Retinal pigment epithelial cell (primary cell): ENCODE measurements around the gene FAM186B.

ENCODE experiments used
- DNase-seq: peaks from one replicate; pipeline ENCODE4 v3.0.0-alpha.2; 2010; ENCODE audit warnings: low read depth
- H3K4me3 ChIP-seq: 2 replicates; pipeline ENCODE4 v1.5.1; 2011; ENCODE audit warnings: mild to moderate bottlenecking, low read length, control low read depth, moderate library complexity
- CTCF ChIP-seq: conservative IDR thresholded peaks from 2 replicates; pipeline ENCODE4 v1.5.1; 2011; ENCODE audit warnings: low read depth, low read length, control low read depth, inconsistent platforms

The FAM186B gene

GRCh38 chr12:49647827-49648711 is 42.6 kb upstream of the FAM186B start:
- DNase-seq: no peak
- TF ChIP-seq CTCF: no peak
- no peak overlapping the region for H3K4me3 ChIP-seq

DNA sequence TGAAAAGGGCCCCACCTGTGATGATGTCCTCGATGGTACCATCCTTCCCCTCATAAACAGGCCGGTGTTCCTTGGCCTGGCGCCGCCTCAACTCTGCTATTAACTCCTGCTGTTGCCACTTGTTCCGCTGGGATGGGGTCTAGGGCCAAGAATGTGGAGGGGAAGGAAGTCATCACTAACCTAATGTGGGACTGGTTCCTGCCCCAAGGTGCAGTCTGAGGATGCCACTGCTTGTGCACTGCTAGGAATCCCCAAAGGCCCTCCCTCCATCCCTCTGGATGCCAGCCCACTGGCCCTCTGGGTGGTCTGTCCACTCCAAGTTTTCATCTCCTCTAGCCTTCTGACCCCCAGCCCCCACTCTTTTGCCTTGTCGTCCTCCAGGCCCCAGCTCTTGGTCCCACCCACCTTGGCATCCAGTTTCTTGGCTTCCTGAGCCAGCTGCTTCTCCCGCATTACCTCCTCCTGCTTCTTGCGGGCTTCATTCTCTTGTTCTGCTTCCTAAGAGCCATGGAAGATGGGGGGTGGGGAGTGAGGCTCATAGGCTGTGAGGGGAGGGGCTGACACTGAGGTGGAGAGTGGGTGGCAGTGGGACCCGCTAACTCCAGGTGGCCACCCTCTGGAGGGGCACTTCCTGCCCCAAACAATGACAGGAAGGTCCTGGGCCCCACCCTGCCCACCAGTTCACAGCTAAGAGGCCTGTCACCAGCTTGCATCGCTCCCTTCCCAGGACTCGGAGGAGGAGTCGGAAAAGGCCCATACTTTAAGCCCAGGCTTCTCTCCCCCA is 41.6 kb upstream of the FAM186B start:
- TF ChIP-seq CTCF: no peak
- DNase-seq: no peak
- H3K4me3 ChIP-seq: no peak overlapping the region

- no peak for DNase-seq
- no peak overlapping the region for H3K4me3 ChIP-seq
These were observed 40.9 kb upstream of the FAM186B start for GRCh38 chr12:49646331-49646830.

DNA sequence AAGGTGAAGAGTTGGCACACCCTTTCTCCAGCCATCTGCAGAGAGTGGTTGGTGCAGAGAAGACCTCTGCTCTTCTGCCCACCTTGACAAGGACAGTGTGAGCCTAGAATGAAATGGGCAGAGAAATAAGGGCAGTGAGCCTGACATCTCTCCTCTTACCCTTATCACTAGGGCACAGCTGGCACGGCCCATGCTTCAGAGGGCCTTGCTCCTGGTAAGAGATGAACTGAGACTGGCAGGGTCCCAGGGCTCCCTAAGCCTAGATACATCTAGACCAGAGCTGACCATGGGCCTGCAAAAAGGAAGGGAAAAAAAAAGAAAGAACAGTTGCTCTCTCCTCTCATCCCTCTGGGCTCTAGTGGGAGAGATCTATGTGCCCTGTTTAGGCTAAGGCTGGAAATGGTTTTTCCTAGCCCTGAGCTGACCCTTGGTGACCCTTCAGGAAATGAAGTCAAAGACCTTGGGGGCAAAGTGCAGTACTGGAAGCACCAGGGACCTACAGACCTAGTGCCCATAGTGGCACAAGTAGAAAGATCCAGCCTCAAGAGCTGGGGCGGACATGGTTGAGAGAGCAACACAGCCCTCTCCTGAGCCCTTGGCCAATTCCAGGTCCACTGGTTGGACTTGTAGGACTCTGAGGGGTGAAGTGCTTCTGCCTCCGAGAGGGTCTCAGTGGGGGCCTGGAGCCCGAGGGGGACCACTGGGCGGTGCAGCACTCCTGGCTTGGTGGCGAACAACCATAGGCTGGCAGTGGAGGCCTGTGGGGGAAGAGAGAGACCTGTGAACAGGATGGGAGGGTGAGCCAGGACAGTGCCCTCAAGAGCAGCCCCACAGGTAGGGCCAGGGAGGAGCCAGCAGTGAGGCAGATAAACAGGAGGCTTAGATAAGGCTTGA is 40.0 kb upstream of the FAM186B start:
- no peak overlapping the region for H3K4me3 ChIP-seq
- no peak for TF ChIP-seq CTCF
- DNase-seq: no peak

More at GRCh38 chr12:49646331-49646830, 40.9 kb upstream of the FAM186B start:
- TF ChIP-seq CTCF: no peak

- no peak overlapping the region for H3K4me3 ChIP-seq
- DNase-seq: no peak
- TF ChIP-seq CTCF: peak; percentile 97
These were observed 39.2 kb upstream of the FAM186B start for GRCh38 chr12:49644620-49644994.

DNA sequence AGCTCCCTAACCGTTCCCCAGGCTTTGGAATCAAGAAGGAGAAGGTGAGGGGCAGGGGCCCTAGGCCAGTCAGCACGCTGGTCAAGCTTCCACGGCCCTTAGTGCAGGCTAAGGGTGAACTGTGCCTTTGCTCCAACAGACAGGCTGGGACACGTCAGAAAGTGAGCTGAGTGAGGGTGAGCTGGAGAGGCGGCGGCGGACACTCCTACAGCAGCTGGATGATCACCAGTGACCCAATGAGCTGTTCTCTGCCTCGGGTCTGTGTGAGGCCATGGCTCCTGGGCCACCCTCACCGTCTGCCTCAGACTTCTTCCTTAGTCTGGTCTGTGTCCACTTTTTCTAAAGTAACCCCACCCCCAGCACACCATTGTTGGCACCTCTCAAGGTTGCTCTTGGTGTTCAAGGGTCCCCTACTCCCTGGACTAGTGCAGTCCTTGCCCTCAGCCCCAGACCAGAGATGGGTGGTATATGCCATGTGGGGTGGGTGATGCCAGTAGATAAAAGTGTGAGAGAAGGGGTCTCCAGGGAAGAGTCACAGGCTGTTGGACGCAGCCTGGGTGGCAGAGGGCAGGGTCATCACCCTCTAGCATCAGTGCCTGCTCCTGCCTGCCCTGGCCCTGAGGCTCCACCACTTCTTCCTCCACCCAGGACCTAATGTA is 38.7 kb upstream of the FAM186B start:
- no peak for TF ChIP-seq CTCF
- no peak for DNase-seq
- no peak overlapping the region for H3K4me3 ChIP-seq
